Esophagus mucosa (tissue), 1 donor: ENCODE results near the gene PGF. TPM values are rescaled to one million over a fixed set of nuclear protein-coding genes. Genes with fewer than 3 reads are reported as not detected.

Experiments used
- ATAC-seq: fragments of 200-7000 bp; cut with Tn5 transposase; one replicate; pipeline ENCODE4 v1.9.1; 2020
- total RNA-seq: library from RNA; stranded (reverse); gene quantifications from one replicate; pipeline ENCODE4 v1.2.4, GENCODE V29; 2023
- donor health status: DM: yes; HTN: yes; CAD: no.

PGF gene
- total RNA-seq, 1 donor from 2014 or later = 4.1 TPM

DNA sequence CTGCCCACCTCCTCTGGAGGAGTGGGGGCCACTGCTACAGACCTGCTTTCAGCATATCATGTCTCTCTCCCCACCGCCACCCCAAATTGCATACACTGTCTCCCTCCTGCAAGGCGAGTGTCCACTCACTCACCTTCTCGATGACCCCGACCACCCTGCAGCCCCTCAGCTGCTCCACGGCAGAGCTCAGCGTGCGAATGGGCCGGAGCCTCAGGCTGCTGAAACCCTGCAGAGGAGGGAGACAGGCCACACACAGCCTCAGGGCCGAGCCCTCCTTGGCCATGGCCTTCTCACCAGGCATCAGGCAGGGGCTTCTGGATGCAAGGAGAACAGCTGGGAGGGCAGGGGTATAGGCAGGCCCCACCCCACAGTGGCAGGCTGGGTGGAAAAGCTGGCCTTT lies 37.0 kb downstream of the PGF start:
- ATAC-seq = no peak

DNA sequence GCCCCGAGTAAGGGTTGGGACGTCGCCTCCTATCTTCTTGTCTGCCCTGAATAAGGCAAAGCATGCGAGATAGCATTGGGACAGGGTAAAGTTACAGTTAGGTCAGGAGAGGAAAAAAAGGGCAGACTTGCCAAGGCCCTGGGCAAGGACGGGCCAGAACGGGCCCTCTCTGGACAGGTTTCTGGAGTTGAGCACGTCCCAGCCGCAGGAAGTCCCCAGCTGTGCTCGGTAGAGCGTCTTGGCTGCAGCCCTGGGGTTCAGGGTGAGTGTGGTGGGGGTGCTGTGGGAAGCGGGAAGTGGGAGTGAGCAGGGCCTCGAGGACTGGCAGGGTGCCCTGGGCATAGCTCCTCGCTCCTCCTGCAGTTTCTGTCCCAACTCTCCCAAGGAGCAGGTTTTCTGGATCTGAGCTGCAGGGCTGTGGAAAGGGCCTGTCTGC lies 37.7 kb downstream of the PGF start:
- ATAC-seq = peak; percentile 61

DNA sequence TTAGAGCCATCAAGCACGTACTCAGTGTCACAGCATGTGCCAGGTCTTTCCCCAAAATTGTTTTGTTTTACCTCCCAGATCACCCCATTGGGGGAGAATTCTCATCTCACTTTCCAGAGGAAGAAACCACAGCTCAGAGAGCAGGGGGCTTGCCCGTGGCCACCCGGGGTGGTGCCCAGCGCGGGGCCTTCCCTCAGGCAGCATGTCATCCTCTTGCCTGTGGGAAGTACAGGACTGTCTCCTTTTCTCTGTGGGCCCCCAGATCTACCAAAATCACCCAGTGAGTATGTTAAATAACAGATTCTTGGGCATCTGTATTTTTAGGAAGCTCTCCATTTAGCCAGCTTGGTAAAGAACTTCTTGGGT lies 38.2 kb downstream of the PGF start:
- ATAC-seq = no peak

DNA sequence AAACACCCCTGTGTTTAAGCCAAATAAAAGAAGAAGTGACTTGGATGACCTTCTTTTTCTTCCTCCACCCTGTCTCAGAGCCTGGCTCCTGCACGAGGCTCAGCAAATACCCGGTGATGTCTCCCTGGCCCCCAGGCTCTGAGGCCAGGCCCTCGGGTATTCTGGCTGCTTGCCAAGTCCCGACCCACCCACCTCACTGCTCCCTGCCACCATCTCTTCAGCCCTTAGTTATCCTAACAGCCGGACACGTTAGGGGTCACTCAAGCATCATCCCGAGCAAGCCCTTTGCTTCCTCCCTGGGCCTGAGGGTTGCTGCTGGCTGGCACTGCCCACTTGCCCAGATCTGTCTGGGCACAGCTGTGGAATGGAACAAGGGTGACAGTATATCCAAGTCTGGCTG lies 39.6 kb downstream of the PGF start:
- no peak for ATAC-seq

DNA sequence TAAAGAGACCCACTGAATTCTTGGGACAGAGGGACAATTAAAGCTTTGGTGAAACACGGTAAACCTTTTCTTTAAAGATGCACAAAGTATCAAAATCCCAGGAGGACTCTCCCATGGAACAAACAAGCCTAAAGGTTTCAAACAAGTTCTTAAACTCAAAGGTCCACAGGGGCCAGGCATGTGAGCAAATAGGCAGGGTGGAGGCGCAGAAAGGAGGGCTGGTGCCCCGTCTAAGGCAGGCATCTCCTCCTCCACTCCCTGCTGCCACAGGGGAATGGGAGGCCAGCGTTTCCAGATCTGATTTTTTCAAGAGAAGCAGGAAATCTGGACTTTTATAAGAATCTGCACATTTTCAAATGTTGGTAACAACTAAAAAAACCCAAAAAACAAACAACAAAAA lies 40.0 kb downstream of the PGF start:
- no peak for ATAC-seq

DNA sequence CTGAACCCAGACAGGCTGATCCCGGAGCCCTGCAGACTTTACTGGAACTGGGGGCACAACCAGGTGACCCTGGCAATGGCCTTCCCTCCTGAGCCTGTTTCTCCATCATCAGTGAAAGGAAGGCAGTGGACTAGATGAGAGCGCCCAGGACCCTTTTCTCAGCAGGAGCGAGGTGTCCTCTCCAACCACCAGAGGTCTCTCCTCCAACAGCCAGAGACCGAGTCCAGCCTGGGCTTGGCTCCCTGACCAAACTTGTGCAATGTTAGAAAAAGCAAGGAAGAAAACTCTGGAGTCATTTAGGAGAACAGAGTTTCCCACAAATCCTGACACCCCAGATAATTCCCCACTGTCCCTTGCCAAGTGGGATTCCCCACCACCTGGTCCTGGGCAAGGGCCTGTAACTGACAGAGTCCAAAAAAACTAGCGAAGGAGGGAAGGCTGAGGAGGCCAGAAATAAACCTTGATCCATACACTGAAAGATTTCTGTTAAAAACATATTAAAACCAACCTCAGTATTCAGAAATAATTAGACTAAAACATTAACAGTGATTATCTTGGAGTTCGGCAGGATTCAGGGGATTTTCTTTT lies 41.3 kb downstream of the PGF start:
- ATAC-seq = no peak

DNA sequence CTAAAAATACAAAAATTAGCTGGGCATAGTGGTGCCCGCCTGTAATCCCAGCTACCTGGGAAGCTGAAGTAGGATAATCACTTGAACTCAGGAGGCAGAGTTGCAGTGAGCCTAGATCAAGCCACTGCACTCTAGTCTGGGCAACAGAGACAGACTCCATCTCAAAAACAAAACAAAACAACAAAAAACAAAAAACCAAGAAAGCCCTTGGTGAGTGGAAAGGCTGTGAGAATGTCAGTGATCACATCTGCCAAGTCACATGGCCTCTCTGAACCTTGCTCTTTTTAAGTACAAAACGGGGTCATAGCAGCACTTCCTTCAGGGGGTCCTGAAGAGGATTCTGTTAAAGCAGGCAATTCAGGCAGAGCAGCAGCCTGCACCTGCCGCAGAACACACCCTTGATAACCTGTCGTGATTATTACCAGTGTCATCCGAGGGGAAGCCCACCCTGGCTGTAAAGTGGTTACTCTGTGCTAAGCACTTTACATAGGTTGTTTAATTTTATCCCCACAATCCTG lies 41.9 kb downstream of the PGF start:
- no peak for ATAC-seq

DNA sequence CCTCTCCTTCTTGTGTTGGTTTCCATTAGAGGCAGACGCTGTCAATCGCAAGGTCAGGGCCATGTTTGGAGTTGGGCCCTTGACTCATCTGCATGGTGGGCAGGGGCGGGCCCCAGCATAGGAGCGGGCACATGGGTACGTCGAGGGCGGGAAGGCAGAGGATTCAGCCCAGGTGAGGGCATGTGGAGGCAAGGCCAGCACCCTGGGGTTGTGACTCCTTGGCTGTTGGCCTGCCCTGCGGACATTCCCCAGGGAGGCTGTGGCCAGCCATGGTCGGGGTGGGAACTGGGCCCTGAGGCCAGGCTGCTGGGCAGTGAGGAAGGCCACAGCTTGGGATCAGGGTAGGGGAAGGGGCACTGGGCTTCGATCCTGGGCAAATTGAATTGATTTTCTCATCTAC lies 42.6 kb downstream of the PGF start:
- ATAC-seq = no peak

DNA sequence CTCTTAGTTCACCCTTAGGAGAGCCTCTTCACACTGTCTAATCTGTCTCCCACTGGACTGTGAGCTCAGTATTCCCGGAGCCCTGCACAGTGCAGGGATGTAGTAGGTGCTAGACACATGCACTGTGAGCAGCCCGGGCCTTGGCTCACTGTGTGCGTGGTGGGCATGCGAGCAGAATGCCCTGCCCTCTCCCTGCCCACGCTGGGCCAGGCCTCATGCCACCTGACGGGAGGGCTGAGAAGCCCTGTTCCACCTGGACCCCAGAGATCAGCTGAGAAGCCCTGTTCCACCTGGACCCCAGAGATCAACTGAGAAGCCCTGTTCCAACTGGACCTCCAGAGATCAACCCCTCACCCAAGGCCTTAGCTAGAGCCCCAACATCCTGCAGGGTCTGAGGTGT lies 43.3 kb downstream of the PGF start:
- no peak for ATAC-seq

DNA sequence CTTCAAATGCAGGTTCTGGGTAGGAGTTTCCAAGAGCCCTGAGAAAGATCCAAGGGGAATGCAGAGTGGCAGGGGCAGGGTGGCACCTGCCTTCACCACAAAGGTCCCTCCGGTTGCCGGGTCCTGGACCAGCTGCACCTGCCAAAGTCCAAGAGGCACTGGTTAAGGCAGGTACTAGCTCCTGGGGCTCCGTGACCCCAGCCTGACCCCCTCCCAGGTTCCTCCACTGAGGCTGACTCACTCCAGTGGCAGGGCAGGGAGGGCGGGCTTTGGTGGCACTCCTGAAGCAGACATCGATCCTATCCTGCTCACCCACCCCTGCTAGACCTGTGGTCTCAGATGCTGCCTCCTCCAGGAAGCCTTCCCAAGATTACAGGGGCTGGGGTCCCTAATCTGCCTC lies 43.7 kb downstream of the PGF start:
- ATAC-seq = peak; percentile 43

DNA sequence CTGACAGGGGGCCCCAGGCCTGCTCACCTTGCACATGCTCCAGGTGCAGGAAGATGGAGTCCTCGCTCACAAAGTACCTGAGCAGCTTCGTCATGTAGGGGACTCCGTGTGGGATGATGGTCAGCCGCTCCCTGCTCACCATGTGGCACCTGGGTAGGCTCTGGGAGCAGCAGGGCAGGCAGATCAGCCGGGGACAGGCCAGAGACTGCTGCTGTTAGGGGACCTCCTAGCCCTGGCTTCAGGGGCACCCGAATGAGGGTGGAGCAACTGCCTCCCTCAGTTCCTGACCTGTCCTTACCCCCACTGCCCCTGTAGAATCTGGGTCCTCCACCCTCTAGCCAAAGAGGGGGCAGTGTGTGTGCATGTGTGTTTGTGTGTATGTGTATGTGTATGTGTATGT lies 44.2 kb downstream of the PGF start:
- ATAC-seq = no peak

DNA sequence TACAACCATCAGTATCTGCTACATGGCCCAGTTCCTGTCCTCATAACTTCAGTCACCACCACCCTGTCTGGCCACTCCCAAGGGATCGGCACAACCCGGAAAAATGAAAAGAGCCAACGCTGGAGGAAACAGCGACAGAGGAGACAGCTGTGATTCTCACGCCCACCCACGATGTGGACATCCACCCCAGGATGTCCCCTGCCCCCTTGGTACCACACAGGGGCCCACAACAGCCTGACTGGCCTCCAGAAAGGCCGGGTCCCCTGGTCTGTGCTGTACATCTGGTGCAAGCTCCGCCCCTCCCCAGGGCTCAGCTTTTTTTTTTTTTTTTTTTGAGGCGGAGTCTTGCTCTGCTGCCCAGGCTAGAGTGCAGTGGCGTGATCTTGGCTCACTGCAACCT lies 44.8 kb downstream of the PGF start:
- no peak for ATAC-seq

DNA sequence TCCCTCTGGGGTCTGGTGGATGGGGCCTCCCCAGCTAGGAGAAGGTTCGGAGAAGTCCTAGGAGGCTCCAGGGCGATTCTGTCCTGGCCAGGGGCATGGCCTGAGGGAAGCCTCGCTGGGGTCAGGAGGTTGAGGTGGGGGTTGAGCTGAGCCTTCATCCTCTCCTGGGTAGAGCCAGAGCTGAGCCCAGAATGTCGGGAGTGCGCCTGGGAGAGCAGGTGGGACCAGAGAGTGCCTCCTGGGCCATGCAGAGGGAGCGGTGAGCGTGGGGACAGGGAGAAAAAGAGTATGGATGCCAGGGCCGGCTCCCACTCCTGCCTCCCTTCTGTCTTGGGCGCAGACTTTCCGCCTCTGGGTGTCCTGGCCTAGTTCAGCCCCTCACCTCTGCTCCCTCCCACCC lies 45.5 kb downstream of the PGF start:
- ATAC-seq = no peak

DNA sequence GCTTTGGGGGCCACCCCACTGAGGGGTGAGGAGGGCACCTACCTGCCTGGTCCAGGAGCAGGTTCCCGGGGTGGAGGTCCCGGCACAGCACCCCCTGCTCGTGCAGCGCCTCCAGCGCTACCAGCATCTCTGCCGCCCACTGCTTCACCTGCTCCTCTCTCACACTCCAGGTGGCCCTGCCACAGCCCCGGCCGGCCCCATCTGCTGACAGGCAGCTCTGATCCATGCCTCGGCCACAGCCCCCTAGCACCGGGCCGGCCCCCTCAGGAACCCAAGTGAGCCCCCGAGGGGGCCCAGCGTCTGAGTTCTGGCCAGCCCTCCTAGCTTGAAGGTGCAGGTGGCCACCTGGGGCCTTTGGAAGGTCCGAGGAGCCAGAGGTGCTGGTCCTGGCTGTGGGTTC lies 45.9 kb downstream of the PGF start:
- no peak for ATAC-seq

DNA sequence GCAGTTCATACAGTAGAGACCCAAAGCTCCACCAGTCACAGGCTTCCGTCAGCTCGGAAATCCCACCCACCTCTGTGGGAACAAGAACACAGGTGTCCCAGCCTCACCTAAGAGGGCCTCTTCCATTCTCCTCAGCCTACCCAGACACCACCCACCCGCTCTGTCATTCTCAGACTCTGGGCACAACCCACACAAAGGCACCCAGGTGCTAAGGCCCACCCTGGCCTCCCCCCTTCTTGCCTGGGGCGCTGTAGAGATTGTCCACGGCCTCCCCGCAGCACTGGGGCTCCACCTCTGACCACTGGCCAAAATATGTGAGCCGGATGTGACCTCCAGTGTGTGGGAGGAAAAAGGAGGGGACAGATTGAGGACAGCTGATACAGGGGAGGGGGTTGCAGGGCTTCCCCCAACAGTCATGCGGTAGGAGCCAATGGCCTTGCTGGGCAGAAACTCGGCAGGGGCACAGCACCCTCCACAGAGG lies 46.5 kb downstream of the PGF start:
- ATAC-seq = no peak

DNA sequence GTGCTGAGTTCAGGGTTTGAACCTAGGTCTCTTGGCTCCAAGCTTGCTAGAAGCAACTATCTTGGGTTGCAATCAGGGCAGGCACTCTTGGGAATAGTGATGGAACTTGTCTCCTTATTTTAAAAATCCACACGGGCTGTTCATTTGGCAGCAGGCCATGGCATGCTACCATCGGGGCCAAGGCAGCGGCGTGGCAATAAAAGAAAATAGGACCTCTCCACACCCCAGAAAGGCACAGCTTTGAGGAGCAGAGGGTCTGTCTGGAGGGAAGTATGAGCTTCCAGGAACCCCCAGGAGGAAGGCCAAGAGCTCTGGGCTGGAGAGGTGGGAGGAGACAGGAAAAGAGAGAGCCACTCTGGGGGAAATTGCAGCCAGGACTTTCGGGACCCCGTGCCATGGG lies 47.7 kb downstream of the PGF start:
- no peak for ATAC-seq

DNA sequence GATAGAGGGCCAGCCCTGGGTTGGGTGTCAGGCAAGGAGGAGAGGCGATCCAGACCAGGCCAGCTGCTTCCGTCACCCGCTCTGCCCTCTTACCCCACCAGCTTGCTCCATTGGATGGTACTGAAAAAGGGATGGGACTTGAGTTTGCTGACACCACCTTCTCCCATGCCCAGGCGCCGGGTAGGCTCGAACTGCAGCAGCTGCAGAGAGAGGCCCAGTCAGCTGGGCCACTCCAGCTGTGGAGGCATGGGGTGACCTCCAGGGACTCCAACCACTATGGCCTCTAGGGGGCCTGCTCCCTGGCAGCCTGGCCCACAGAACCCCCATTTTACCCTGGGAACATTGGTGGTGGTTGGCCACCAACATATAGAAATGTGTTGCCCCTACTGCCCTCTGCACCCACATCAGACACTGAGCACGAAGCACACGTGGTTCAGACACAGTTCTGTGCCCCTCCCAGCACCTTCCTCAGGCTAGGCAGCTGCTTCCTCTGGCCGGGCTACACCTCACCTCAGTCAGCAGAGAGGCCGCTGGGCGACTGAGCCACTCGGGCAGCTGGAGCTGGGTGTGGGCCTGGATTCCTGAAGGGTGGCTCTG lies 48.4 kb downstream of the PGF start:
- ATAC-seq = peak; percentile 2

DNA sequence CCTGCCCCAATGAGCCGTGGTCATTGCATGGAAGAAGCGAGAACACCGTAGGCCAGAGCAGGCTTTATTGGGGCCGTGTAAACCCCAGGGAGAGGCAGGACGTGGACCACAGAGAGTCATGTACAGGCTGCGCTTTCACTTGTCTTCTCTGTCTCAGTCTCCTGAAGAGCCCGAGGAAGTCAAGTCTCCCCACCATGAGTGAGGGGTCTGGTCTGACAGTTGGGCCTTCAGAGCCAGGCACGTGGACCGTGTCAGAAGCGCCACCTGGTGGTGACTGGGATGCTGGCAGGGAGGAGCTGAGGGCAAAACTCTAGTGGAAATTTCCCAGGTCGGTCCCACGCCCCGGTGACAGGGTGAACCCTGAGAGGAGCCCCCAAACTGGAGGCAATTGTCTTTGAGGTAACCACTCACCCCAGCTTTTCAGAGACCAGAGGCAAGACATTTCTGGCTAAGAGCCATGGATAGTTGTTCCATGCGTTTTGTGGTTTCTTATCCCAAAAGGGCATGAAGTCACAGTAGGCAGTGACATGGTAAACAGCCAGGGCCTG lies 49.7 kb downstream of the PGF start:
- peak; percentile 40 for ATAC-seq

DNA sequence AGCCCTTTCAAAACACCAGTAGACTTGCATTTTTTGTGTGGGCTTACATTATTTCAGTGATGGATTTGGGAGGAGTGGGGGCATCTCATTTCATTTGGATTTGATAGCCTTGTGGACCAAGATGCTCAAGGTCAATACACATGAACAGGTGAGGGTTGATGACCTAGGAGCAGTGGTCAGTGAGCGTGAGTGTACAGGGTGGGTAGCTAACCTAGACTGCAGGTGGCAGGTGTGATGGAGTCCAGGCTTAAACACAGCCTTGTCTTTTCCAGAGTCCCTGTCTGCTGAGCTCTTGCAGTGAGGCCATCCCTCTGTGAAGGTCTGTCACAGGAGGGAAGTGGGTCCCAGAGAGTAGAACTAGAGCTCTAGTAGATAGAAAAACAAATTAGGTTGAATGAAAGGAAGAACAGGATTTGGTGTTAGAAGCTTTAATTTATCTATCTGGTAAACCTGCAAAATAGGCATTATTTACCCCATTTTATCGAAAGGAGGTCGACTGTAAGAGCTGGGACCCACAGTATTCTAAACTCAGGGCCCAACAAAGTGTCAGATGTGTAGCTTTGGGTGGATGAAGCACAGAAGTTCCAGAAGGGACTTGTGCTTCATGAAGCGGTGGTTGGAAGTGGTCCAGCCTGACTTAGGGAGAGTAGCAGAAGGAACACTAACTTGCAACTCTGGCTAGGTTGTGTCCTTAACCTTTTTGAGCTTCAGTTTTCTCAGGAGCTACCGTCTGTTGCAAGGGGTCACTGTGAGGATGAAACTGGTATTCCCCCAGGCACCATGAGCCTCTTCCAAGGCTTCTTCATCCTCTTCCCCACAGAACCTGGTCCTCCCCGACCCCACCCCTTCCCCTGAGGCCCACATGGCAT lies 50.5 kb downstream of the PGF start:
- no peak for ATAC-seq

DNA sequence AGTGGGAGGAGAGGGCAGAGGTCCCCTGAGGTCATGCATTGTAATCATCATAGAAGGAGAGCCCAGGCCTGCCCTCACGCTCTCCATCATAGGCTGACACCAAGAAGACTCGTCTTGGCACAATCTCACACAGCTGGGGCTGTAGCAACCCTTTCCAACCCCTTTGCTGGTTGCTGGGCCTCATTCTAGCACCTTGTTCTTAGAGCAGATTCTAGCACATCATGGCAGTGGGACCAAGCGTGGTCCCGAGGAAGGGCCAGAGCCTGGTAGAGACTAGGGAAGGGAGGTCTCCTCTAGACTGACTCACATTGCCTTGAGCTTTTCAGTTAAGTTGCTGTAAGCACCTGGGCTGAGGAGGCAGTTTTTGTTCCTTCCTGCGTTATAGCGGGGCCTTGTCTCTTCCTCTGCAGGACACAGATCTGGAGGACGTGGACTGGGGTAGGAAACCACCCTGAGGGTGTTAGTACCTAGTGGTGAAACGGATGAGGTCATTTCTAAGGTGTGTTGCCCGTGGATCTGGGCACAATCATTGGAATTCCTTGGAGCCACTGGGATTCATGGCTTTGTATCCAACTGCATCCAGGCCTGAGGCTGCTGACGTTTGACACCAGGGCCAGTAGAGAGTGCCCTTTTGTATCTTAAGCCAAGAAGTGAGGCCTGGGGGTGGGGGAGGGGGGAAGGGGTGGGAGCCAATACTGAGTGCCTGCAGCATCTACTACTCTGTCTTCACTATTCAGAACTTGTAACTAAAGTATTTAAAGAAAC lies 52.3 kb downstream of the PGF start:
- no peak for ATAC-seq

DNA sequence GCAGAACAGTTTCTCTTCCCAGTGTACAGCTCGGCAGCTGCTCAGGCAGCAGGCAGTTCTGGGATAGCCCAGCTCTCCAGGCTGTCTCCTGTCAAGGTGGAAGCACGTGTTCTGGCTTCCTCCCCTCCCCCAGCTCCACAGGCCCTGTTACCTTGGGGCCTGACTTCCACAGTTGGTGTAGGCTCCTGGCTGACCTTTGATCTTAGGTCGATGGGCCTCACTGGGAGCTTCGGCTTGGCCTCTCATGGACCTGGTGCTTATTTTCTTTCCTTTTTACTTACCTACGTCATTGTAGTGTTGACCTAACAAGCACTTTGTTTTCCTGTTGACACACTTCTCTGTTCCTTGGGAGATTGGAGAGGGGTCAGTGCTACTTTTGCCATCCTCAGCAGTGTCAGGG lies 56.7 kb downstream of the PGF start:
- peak; percentile 16 for ATAC-seq

DNA sequence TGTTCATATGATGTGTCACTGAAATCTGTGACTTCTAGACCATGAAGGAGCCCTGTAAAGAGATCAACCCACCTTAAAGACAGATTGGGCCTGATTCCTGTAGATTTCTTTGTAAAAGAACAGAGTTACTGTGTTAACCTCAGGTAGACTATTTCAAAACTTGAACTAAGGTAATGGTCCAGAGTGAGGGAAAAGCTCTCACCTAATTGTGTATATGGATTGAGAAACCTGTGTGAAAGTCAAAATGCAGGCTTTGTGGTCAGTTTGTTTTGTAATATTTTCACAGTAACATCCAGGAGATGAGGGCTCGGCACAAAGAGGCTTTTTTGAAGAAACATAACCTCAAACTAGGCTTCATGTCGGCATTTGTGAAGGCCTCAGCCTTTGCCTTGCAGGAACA lies 57.3 kb downstream of the PGF start:
- no peak for ATAC-seq

DNA sequence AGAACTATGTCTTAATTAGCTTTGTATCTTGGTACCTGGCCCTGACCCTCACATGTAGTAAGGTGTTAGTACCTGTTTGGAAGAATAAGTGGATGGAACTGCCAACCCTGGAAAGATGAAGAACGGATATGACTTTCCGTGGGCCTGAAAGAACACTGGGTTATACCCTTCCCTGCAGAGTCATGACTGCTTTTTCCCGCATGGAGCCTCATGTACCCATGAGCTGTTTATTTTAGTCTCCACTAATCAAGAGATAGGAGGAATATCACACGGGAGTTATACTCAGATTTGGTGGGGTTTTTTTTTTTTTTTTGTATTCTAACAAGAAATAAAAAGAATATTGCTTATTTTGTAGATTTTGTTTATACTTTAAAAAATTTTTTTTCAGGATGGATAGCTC lies 57.8 kb downstream of the PGF start:
- no peak for ATAC-seq
